NCI-H1417 treated with DMSO at 0.1 percent for 48 hours (cell line): Measurements from ENCODE around the gene SELENBP1.
A peak's percentile ranks its signal among the peaks of the same experiment; 100 is the strongest.

ENCODE experiments used
- DNase-seq: peaks from one replicate; lab custom pipeline; 2025; lab: John Stamatoyannopoulos, UW

Gene SELENBP1

DNA sequence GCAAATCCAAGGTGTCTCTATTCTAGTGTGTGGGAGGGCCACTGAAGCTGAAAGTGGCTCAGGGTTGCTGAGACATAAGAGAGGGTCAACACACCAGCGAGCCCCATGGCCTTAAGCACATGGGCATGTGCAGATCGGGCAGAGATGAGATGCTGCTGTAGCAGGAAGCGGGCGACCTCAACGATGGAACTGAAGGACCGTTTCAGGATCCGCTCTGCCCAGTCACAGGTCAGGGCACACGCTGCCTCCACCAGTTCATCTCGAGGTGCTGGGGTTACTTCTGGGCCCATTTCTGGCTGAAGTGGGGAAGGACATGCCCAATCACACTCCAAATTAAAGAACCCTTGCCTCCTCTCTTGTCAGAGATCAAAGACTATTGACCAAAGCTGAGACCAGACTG lies 28.9 kb downstream of the SELENBP1 start:
- no peak for DNase-seq

DNA sequence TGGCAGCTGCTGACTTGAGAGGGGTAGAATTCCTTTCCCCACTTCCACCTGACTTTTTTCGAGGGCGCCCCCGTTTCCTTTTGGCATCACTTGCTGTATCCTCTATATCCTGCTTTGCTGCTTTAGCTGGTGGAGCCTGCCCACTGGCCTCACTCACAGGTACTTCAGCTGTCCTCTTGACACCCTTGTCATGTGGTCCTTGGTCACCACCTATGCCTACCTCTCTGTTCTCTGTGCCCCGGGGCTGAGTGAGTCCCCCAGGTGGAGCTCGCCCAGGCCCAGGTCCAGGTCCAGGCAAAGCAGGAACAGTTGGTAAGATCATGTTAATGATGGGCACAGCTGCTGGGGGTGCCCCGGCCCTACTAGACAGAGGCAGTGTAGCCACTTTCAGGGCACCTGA lies 29.9 kb downstream of the SELENBP1 start:
- no peak for DNase-seq

- DNase-seq = no peak
Observed at GRCh38 chr1:151342021-151342420, 30.5 kb downstream of the SELENBP1 start.

DNA sequence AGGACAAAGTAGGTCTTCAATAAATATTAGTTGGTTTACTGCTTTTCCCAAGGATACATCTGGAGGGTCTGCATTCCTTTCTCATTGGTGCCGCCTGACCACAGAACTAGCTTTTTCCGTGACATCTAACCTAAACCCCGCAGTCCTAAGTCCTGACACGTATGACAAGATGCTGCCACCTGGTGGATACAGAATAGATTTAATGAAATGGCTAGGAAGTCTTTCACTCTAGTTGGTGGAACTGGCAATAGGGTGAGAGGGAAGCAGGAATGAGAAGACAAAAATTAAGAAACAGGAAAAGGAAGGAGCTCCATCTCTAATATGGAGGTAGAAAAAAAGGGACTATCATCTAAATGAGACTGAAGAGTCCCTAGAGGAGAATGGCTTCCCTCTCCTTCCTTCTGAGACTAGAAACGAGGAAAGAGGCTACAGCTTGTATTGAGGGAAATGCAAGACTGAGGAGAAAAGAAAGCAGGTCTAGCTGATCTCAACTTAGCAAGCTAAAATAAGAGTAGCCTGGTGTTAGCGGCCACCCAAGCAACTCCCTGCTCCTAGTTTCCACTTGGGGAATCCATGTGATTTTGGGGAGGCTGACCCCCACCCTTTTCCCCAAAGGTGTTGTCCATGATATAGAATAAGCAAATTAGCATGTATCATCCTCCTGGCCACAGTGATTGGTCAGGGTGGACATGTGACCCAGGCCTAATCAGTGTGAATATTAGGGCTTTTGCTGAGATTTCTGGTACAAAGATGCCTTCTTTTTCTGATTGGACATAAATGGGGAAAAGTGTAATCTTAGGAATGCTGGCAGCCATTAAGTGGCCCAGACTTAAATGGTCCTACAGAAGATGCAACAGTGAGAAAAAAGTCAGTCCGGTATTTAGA lies 31.4 kb downstream of the SELENBP1 start:
- DNase-seq = peak; percentile 24

GRCh38 chr1:151336556-151336955 lies 35.9 kb downstream of the SELENBP1 start:
- DNase-seq = no peak

DNA sequence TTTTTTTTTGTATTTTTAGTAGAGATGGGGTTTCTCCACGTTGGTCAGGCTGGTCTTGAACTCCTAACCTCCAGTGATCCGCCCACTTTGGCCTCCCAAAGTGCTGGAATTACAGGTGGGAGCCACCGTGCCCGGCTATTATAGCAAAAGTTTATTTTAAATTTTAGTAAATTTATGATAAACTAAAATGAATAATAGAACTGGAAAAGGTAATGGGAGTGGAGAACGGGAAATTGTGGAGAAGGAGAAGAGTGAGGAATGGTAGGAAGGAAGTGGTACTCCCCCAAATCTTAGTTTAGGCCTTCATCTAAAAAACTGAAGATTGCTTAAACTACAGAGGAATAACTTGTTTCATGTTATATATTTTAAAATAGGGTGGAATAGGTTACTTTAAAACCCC lies 37.7 kb downstream of the SELENBP1 start:
- DNase-seq = no peak

- DNase-seq = no peak
Observed at GRCh38 chr1:151327903-151328674, 44.4 kb downstream of the SELENBP1 start.

- peak; percentile 97 for DNase-seq
Observed at GRCh38 chr1:151327223-151327902, 45.1 kb downstream of the SELENBP1 start, which contains the start of gene PI4KB. TSS of gene PI4KB (minus strand) at chr1:151327416. CDS start at chr1:151316481, 10,935 bp downstream.

GRCh38 chr1:151326619-151327222 lies 45.8 kb downstream of the SELENBP1 start:
- DNase-seq = no peak

- no peak for DNase-seq
Observed at GRCh38 chr1:151325646-151326429, 46.7 kb downstream of the SELENBP1 start.

GRCh38 chr1:151325231-151325630 lies 47.3 kb downstream of the SELENBP1 start:
- DNase-seq = no peak

GRCh38 chr1:151324390-151324930 lies 48.0 kb downstream of the SELENBP1 start:
- DNase-seq = no peak

DNA sequence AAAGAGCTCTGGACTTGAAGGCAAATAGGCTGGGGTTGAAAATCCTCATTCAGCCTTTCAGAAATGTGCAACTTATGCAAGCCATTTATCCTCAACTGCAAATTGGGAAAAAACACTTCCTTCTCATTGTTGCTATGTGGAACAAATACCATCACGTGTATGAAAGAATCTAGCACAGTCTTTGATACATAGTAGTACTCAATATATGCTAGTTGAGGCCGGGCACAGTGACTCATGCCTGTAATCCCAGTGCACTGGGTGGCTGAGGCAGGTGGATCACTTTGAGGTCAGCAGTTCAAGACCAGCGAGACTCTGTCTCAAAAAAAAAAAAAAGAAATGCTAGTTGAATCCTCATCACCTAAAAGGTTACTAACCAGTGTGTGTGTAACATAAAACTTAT lies 53.5 kb downstream of the SELENBP1 start:
- no peak for DNase-seq

DNA sequence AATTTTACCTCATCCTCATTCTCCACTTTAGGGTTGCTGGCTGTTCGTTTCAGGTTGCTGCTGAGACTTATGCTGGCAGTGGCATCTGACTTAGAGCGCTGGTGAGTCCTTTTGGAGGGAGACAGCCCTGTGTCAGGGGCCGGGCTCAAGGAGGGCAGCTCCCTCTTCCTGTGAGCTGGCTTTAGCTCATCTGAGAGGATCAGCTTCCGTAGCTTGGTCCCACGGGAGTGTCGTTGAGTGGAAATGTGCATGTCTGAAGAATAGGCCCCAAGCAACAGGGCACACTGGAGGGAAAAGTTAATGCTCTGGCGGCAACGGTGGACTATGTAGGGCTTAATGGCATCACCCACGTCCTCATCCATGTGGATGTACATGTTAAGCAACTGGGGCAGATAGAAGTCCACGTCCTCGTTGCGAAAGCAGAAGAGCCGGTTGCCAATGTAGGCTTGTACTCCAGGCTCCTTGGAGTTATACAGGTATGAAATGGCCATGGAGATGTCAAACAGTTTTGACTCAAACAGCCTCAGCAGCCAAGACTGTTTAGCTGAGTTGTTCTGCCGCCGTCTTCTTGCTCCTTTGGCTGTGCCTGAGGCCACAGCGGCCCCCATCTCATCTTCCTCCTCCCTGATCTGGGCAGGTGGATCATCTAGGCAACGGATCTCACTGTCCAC lies 56.8 kb downstream of the SELENBP1 start:
- no peak for DNase-seq
